Measurements from ENCODE around the gene KSR1. TPM values are rescaled to one million over a fixed set of nuclear protein-coding genes. Genes with fewer than 3 reads are reported as not detected.

The KSR1 gene
- total and polyA plus RNA-seq, 10 of the 15 experiments (the other 5 are each of a cell fraction or from before 2014, with no cell fraction given), result 0.97 to 66.6 (median 22.9) TPM

GRCh38 chr17:27553019-27553511 lies 96.8 kb downstream of the KSR1 start (continued):
- TF ChIP-seq NKRF (conservative IDR thresholded peaks at IDR 0.05), result no peak
- no peak for TF ChIP-seq TBL1XR1 (IDR thresholded peaks at IDR 0.05; ENCODE audit: low read depth, low read length)
- no peak for TF ChIP-seq FOS (IDR thresholded peaks at IDR 0.05; ENCODE audit: borderline replicate concordance, extremely low read depth, insufficient read length)

- Histone ChIP-seq H3K36me3 (ENCODE audit: control insufficient read depth in 2 of 2, insufficient read depth in 2 of 2, low read length in 1 of 2) (peaks cover 3 to 31% of the 10 kb centered on the region in 2 experiments), H4K20me1 (ENCODE audit: control insufficient read depth, insufficient read depth) (peaks cover 6% of the 10 kb centered on the region; the same call in 1 of the 2 replicates), H3K27me3 (replicated peaks in 1 of 2; ENCODE audit: control insufficient read depth in 2 of 2, insufficient read depth in 2 of 2, low read length in 1 of 2) (no peaks in the 10 kb centered on the region), H3K9me3 (replicated peaks; ENCODE audit: control insufficient read depth, insufficient read depth, low read length) (no peaks in the 10 kb centered on the region), H3K4me2 (ENCODE audit: control insufficient read depth, insufficient read depth) (no peak overlapping the region), H3K9ac (ENCODE audit: control insufficient read depth, insufficient read depth, low read length) (no peak overlapping the region), H3K27ac (ENCODE audit: control insufficient read depth, insufficient read depth) (no peak overlapping the region), H3K4me3 (no peak overlapping the region), H3K79me2 (ENCODE audit: control insufficient read depth, insufficient read depth, low read length) (no peaks in the 10 kb centered on the region; the same call in 1 of the 2 replicates), H3K4me1 (ENCODE audit: control insufficient read depth, insufficient read depth, low read length) (no peaks in the 10 kb centered on the region), H2AFZ (ENCODE audit: control insufficient read depth, low read depth, low read length) (no peak overlapping the region)
- in situ Hi-C loops (cut with MboI) (no loop called here), intact Hi-C loops (cut with micrococcal nuclease; ENCODE audit: unreplicated experiment) (no loop called here)
- no peak for ATAC-seq
- no peak for FAIRE-seq
- TF ChIP-seq NKRF (conservative IDR thresholded peaks at IDR 0.05), result no peak
- no peak for TF ChIP-seq MXI1 (IDR thresholded peaks at IDR 0.05; ENCODE audit: low read depth, low read length)
- TF ChIP-seq IRF4 (IDR thresholded peaks at IDR 0.05; ENCODE audit: low read depth, low read length), result no peak
- TF ChIP-seq STAT3 (IDR thresholded peaks at IDR 0.05; ENCODE audit: low read depth, low read length), result no peak
- no peak for TF ChIP-seq KLF5 (IDR thresholded peaks at IDR 0.05; ENCODE audit: partially characterized antibody)
- RAD21 ChIA-PET (ENCODE audit: unreplicated experiment), result no interaction called here
- no TSS peak for BruUV-seq (replicated peaks)
- 91% methylated on average over 11 of the region's 11 CpGs for WGBS (ENCODE audit: insufficient coverage, insufficient replicate concordance, low lambda C conversion rate, missing lambda C conversion rate)
- POLR2A ChIA-PET, result interaction anchor here (0.6 kb wide), 1 partner anchor 325 kb away, joined by 7 read pairs; no protein-coding TSS in a partner anchor
- CTCF ChIA-PET, result interaction anchor here (1.4 to 3.0 kb wide), 2 partner anchors 20 to 46 kb away, joined by 3 to 9 read pairs; no protein-coding TSS in a partner anchor
- SMC1A ChIA-PET (ENCODE audit: uncharacterized antibody, unreplicated experiment), result no interaction called here
- no peak for DNase-seq (ENCODE audit: low read depth, low spot score)
Measured at GRCh38 chr17:27554152-27554551, 97.9 kb downstream of the KSR1 start.

All from GM12878 (cell line).